ENCODE data around the gene HAPLN3.

- TF ChIP-seq, protein P1, sequence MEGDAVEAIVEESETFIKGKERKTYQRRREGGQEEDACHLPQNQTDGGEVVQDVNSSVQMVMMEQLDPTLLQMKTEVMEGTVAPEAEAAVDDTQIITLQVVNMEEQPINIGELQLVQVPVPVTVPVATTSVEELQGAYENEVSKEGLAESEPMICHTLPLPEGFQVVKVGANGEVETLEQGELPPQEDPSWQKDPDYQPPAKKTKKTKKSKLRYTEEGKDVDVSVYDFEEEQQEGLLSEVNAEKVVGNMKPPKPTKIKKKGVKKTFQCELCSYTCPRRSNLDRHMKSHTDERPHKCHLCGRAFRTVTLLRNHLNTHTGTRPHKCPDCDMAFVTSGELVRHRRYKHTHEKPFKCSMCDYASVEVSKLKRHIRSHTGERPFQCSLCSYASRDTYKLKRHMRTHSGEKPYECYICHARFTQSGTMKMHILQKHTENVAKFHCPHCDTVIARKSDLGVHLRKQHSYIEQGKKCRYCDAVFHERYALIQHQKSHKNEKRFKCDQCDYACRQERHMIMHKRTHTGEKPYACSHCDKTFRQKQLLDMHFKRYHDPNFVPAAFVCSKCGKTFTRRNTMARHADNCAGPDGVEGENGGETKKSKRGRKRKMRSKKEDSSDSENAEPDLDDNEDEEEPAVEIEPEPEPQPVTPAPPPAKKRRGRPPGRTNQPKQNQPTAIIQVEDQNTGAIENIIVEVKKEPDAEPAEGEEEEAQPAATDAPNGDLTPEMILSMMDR (IDR thresholded peaks at IDR 0.05), result no peak
- no peak for TF ChIP-seq POLR2A (IDR thresholded peaks at IDR 0.05)
These were observed 14.2 kb downstream of the HAPLN3 start for GRCh38 chr15:88880944-88881740.
